Measurements from ENCODE around the gene PPP2R5E.

PPP2R5E gene

GRCh38 chr14:63472986-63473788 is 70.0 kb downstream of the PPP2R5E start:
- no peak for DNase-seq (ENCODE audit: low read depth, low spot score)

GRCh38 chr14:63470962-63471793 is 72.0 kb downstream of the PPP2R5E start:
- peak; percentile 24 for DNase-seq (ENCODE audit: low read depth, low spot score)

DNA sequence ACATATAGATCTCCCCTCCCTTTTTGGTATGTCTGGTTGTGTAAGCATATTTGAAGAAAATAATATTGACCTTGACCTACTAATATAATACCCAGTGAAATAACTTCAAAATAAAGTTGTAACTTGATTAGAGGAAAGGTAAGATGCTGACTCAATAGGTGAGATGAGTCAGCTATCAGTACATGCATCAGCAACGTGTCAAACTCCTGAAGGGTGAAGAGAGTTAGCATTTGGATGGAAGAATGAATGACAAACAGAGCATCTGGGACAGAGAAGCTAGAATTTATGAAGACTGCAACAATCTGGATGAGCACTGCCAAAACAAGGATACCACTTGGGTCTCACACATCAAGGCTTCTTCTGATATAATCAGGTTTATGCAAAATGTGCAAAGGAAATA is 74.9 kb downstream of the PPP2R5E start:
- no peak for DNase-seq (ENCODE audit: low read depth, low spot score)

GRCh38 chr14:63467440-63468072 is 75.6 kb downstream of the PPP2R5E start:
- no peak for DNase-seq (ENCODE audit: low read depth, low spot score)

GRCh38 chr14:63465347-63465746 is 77.8 kb downstream of the PPP2R5E start:
- DNase-seq (ENCODE audit: low read depth, low spot score): no peak

DNA sequence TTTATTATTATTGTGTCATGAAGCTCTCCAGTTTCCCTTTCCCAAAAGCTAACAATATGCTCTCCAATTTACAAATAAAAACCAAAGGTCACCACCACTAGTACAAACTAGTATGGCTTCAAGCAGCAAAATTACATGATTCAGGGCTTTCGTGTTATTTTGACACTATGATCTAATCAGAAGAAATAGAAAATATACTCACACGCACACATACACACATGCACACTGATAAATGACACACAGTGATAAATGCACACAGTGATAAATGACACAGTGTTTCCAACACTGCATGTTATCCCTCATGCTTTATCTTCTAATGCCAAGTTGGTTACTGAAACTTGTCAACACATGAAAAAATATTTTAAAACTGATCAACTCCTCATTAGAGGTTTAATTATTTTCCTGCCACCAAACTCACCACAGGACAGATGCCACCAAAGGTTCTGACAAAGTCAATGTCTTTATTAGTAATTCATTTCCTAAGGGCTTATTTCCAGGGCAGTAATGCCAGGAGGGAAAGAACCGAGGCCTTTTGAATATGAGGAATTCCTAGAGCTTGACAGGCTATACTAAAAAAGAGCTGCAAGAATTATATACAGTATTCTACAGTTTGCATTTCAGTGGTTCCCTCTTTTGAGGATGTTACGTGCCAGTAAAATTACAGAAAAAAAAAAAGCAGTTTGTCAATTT is 82.4 kb downstream of the PPP2R5E start:
- DNase-seq (ENCODE audit: low read depth, low spot score): no peak

GRCh38 chr14:63459738-63460137 is 83.4 kb downstream of the PPP2R5E start:
- no peak for DNase-seq (ENCODE audit: low read depth, low spot score)

GRCh38 chr14:63457498-63457897 is 85.7 kb downstream of the PPP2R5E start:
- DNase-seq (ENCODE audit: low read depth, low spot score): no peak

DNA sequence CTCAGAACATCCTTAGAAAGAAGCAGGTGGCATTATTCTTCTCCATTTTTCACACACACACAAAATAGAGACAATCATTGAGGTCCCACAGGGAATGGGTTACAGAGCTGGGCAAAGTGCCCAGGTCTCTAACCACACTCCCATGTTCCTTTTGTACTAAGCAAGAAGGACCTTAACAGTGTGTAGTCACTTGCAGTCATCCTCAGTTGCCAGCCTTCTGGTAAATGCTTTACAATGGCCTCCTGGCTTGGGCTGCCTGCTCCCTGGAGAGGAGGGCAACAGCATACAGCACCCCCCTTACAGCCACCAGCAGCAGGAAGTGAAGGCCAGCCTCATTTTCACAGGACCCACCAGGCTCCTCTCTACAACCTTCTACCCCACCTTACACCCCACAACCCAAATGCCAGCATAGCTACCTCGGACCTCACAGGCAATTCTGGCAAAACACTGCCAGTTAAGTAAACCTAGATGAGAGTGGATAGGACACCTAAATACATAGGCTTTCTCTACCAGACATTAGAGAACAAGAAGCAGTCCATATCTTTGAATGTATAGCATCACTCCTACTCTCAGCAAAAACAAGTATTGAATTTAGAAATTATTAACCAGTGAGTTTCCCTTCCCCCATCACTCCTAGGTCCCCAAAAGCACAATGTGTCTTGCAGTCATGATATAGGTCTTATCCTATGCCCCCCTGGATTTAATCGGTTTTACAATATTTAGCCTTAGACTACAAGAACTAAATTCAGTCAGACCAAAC is 88.1 kb downstream of the PPP2R5E start:
- DNase-seq (ENCODE audit: low read depth, low spot score): no peak

GRCh38 chr14:63454436-63454835 is 88.7 kb downstream of the PPP2R5E start:
- no peak for DNase-seq (ENCODE audit: low read depth, low spot score)

- DNase-seq (ENCODE audit: low read depth, low spot score): no peak
Observed at GRCh38 chr14:63453443-63453936, 89.7 kb downstream of the PPP2R5E start.

GRCh38 chr14:63452796-63453195 is 90.4 kb downstream of the PPP2R5E start:
- DNase-seq (ENCODE audit: low read depth, low spot score): no peak

- no peak for DNase-seq (ENCODE audit: low read depth, low spot score)
Observed at GRCh38 chr14:63448841-63449240, 94.3 kb downstream of the PPP2R5E start.

- DNase-seq (ENCODE audit: low read depth, low spot score): no peak
Observed at GRCh38 chr14:63444588-63444987, 98.6 kb downstream of the PPP2R5E start.

DNA sequence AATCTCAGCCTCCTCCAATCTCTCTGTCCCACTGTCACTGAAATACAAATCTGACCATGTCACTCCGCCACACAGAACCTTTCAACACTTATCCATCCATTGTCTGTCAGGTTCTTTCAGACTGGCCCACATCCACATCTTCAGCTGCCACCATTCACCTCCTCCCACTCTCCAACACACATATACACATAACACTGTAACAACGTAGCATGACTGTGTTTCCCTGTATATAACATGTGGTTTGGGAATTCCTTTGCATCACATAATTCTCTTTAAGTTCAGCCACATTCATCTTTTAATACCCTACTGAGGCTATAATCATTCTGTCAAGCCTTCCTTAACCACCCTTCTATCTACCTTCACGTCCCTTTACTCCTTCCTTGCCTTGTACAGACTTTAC is 99.2 kb downstream of the PPP2R5E start:
- no peak for DNase-seq (ENCODE audit: low read depth, low spot score)

DNA sequence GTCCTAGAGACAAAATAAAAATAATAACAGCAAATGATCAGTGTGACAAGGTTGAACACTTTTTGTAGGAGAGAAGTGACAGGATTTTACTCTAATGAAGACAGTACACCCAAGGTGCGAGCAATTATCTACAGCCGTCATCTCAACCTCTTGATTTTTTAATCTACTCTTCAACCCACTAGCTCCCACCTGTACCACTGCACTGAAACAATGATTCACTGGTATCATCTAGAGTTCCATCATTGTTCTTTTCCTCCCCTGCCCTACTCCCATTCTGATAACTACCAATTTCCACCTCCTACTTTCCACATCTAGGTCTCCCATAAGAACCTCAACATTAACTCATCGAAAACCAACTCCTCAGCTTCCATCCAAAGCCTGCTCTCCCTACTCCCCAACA is 99.8 kb downstream of the PPP2R5E start:
- DNase-seq (ENCODE audit: low read depth, low spot score): no peak

GRCh38 chr14:63438065-63438757 is 105.0 kb downstream of the PPP2R5E start:
- peak; percentile 79 for DNase-seq (ENCODE audit: low read depth, low spot score)

GRCh38 chr14:63436286-63437098 is 106.7 kb downstream of the PPP2R5E start:
- no peak for DNase-seq (ENCODE audit: low read depth, low spot score)

DNA sequence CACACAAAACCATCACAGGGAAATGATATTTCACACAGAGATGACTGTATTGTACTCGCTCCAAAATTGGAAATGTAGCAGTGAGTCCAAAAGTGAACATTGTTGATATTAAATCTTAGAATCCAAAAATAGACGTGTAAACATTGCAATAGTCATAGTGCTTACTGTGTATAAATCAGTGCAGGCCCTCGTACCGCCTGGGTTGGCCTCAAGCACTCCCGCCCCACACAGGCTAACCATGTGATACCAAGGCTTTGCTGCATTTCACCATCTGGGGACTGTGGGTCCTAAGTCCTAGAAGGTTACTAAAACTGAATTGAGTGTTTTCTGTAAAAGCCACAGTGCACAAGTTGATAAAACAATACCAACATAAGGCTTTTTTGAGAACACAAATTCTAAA is 107.3 kb downstream of the PPP2R5E start:
- peak; percentile 75 for DNase-seq (ENCODE audit: low read depth, low spot score)
